GM18951 (cell line): ENCODE results near the gene MINPP1.

Source experiments
- POLR2A ChIP-seq: IDR thresholded peaks from 4 replicates; pipeline ENCODE4 v1.6.1; 2011; ENCODE audit warnings: mild to moderate bottlenecking; ENCODE audit not compliant: insufficient read length, insufficient read depth; ENCODE audit errors: extremely low read depth
- in situ Hi-C: fragments of 300-500 bp; cut with MboI; formaldehyde crosslinking; loops from one replicate; pipeline ENCODE4 v1.12.0; 2022; ENCODE audit warnings: low sequenced_read_pairs, mixed read lengths, inconsistent platforms; ENCODE audit not compliant: unreplicated experiment

MINPP1 gene

GRCh38 chr10:87538092-87539015, 33.7 kb downstream of the MINPP1 start:
- no peak for TF ChIP-seq POLR2A
- in situ Hi-C loops: no loop called here

GRCh38 chr10:87541114-87541513, 36.4 kb downstream of the MINPP1 start:
- in situ Hi-C loops: no loop called here
- TF ChIP-seq POLR2A: no peak

- in situ Hi-C loops: no loop called here
- no peak for TF ChIP-seq POLR2A
Observed at GRCh38 chr10:87544721-87545120, 40.0 kb downstream of the MINPP1 start.

GRCh38 chr10:87545783-87546182, 41.1 kb downstream of the MINPP1 start:
- no peak for TF ChIP-seq POLR2A
- in situ Hi-C loops: no loop called here

DNA sequence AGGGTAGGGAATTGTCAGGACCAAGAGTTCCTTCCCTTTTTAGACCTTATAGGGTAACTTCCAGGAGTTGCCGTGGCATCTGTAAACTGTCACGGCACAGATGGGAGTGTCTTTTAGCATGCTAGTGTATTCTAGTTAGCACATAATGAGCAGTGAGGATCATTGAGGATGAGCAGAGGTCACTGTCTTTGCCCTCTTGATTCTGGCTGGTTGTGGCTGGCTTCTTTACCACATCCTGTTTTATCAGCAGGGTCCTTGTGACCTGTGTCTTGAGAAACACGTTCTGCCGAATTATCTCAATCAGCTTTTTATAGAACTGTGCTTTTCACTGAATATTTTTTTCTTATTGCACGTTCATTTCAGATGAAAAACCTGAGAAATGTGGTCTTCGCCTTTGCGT, 41.5 kb downstream of the MINPP1 start:
- TF ChIP-seq POLR2A: no peak
- in situ Hi-C loops: no loop called here

GRCh38 chr10:87546971-87547413, 42.3 kb downstream of the MINPP1 start:
- no peak for TF ChIP-seq POLR2A
- in situ Hi-C loops: no loop called here

GRCh38 chr10:87547734-87548311, 43.1 kb downstream of the MINPP1 start:
- no peak for TF ChIP-seq POLR2A
- in situ Hi-C loops: no loop called here

GRCh38 chr10:87550741-87551140, 46.0 kb downstream of the MINPP1 start:
- no peak for TF ChIP-seq POLR2A

GRCh38 chr10:87551326-87551725, 46.6 kb downstream of the MINPP1 start:
- in situ Hi-C loops: no loop called here
- TF ChIP-seq POLR2A: no peak

More at GRCh38 chr10:87550741-87551140, 46.0 kb downstream of the MINPP1 start:
- in situ Hi-C loops: no loop called here

DNA sequence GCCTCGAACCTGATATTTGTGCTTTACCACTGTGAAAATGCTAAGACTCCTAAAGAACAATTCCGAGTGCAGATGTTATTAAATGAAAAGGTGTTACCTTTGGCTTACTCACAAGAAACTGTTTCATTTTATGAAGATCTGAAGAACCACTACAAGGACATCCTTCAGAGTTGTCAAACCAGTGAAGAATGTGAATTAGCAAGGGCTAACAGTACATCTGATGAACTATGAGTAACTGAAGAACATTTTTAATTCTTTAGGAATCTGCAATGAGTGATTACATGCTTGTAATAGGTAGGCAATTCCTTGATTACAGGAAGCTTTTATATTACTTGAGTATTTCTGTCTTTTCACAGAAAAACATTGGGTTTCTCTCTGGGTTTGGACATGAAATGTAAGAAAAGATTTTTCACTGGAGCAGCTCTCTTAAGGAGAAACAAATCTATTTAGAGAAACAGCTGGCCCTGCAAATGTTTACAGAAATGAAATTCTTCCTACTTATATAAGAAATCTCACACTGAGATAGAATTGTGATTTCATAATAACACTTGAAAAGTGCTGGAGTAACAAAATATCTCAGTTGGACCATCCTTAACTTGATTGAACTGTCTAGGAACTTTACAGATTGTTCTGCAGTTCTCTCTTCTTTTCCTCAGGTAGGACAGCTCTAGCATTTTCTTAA, 47.7 kb downstream of the MINPP1 start:
- TF ChIP-seq POLR2A: no peak
- in situ Hi-C loops: no loop called here

- in situ Hi-C loops: no loop called here
- TF ChIP-seq POLR2A: no peak
Observed at GRCh38 chr10:87557409-87557808, 52.7 kb downstream of the MINPP1 start.

DNA sequence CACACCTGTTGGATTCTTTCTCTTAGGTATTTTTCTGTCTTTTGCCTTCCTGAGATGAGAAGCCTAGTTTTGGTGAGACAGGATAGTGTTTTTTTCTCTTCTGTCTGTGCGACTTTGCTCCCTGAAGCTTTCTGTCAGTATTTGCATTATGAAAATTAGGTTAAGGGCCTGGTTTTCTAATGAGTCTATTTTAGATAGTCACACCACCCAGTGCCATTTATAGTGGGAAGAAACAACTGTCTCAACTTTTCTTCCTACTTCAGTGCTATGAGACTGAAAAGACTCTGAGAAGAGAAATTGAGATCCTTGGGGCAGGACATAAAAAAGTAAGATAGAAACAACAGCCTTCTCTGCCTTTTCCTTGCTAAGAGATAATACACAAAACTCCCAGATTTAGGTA, 53.6 kb downstream of the MINPP1 start:
- no peak for TF ChIP-seq POLR2A
- in situ Hi-C loops: no loop called here

GRCh38 chr10:87559392-87559791, 54.7 kb downstream of the MINPP1 start:
- in situ Hi-C loops: no loop called here
- no peak for TF ChIP-seq POLR2A
